AG08395 (cell line): ENCODE data around the gene TMTC2.

ENCODE experiments used
- DNase-seq: peaks from one replicate; pipeline ENCODE4 v3.0.0; 2012; ENCODE audit warnings: mixed read lengths, low spot score

Gene TMTC2

GRCh38 chr12:82848845-82849244 lies 162.1 kb downstream of the TMTC2 start:
- no peak for DNase-seq

- no peak for DNase-seq
Observed at GRCh38 chr12:82852529-82852928, 165.8 kb downstream of the TMTC2 start.

- no peak for DNase-seq
Observed at GRCh38 chr12:82855872-82856271, 169.2 kb downstream of the TMTC2 start.

GRCh38 chr12:82857276-82857675 lies 170.6 kb downstream of the TMTC2 start:
- no peak for DNase-seq

GRCh38 chr12:82857911-82858533 lies 171.3 kb downstream of the TMTC2 start:
- DNase-seq = no peak

GRCh38 chr12:82858534-82858917 lies 171.8 kb downstream of the TMTC2 start:
- no peak for DNase-seq

GRCh38 chr12:82862069-82862841 lies 175.5 kb downstream of the TMTC2 start:
- no peak for DNase-seq

GRCh38 chr12:82862876-82863649 lies 176.4 kb downstream of the TMTC2 start:
- no peak for DNase-seq

GRCh38 chr12:82866227-82866775 lies 179.6 kb downstream of the TMTC2 start:
- DNase-seq = no peak

GRCh38 chr12:82866946-82867345 lies 180.2 kb downstream of the TMTC2 start:
- no peak for DNase-seq

- DNase-seq = no peak
Observed at GRCh38 chr12:82867762-82868500, 181.2 kb downstream of the TMTC2 start.

GRCh38 chr12:82870771-82871377 lies 184.2 kb downstream of the TMTC2 start:
- DNase-seq = no peak

- no peak for DNase-seq
Observed at GRCh38 chr12:82872088-82872487, 185.4 kb downstream of the TMTC2 start.

GRCh38 chr12:82873309-82873708 lies 186.6 kb downstream of the TMTC2 start:
- no peak for DNase-seq

GRCh38 chr12:82873951-82874350 lies 187.2 kb downstream of the TMTC2 start:
- no peak for DNase-seq

GRCh38 chr12:82874945-82875344 lies 188.2 kb downstream of the TMTC2 start:
- DNase-seq = no peak

GRCh38 chr12:82876075-82876474 lies 189.4 kb downstream of the TMTC2 start:
- DNase-seq = no peak

GRCh38 chr12:82877963-82878362 lies 191.3 kb downstream of the TMTC2 start:
- no peak for DNase-seq

GRCh38 chr12:82880442-82880901 lies 193.8 kb downstream of the TMTC2 start:
- no peak for DNase-seq

- no peak for DNase-seq
Observed at GRCh38 chr12:82883394-82884355, 197.0 kb downstream of the TMTC2 start.
